Epithelial cell of proximal tubule (primary cell): ENCODE measurements around the gene IRF8. TPM values are rescaled to one million over a fixed set of nuclear protein-coding genes. Genes with fewer than 3 reads are reported as not detected.

Source experiments
- DNase-seq: peaks from one replicate; pipeline ENCODE4 v3.0.0-alpha.2; 2011; ENCODE audit warnings: low read depth
- H3K4me3 ChIP-seq: 2 replicates; pipeline ENCODE4 v1.5.1; 2011; ENCODE audit warnings: low read depth, mild to moderate bottlenecking, low read length
- total RNA-seq: library from RNA; depleted of rRNA; stranded (reverse); fragments of >200 nt; gene quantifications from 2 replicates; pipeline ENCODE4 v1.2.3, GENCODE V29; 2015
- TF ChIP-seq, protein P1 (sequence below): conservative IDR thresholded peaks from 2 replicates; pipeline ENCODE4 v1.5.1; 2012; ENCODE audit warnings: low read depth, mild to moderate bottlenecking, low read length

Gene IRF8
- total RNA-seq, 1 donor from 2014 or later = 0.17 TPM

DNA sequence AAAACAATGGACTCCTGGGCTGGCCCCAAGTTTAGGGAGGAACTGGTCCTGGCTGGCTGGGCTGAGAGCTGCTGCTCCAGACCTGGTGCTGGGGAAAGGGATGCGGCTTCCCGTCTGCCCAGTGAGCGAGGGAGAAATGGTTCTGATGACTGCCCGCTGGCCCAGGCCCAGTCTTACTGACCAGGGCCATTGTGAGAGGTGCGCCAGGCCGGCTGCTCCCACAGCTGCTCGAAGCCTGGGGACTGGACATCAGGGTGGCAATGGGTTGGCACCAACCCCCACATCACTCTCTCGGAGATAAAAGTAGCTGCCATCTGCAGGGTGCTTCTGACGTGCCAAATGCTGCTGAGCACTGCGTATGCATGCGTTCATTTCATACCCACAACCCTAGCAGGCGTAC is 53.2 kb downstream of the IRF8 start:
- TF ChIP-seq, protein P1, sequence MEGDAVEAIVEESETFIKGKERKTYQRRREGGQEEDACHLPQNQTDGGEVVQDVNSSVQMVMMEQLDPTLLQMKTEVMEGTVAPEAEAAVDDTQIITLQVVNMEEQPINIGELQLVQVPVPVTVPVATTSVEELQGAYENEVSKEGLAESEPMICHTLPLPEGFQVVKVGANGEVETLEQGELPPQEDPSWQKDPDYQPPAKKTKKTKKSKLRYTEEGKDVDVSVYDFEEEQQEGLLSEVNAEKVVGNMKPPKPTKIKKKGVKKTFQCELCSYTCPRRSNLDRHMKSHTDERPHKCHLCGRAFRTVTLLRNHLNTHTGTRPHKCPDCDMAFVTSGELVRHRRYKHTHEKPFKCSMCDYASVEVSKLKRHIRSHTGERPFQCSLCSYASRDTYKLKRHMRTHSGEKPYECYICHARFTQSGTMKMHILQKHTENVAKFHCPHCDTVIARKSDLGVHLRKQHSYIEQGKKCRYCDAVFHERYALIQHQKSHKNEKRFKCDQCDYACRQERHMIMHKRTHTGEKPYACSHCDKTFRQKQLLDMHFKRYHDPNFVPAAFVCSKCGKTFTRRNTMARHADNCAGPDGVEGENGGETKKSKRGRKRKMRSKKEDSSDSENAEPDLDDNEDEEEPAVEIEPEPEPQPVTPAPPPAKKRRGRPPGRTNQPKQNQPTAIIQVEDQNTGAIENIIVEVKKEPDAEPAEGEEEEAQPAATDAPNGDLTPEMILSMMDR = no peak
- no peak overlapping the region for H3K4me3 ChIP-seq
- no peak for DNase-seq

DNA sequence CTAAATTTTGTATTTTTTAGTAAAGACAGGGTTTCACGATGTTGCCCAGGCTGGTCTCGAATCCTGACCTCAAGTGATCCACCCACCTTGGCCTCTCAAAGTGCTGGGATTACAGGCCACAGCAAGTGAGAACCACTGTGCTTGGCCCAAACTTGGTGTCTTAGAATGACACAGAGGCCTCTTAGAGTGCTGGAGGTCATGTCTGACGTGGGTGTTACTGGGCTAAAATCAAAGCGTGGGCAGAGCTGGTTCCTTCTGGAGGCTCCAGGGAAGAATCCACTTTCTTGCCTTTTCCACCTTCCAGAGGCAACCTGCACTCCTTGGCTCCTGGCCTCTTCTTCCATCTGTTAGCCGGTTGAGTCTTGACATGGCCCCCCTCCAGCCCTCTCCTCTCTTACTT is 53.8 kb downstream of the IRF8 start:
- no peak overlapping the region for H3K4me3 ChIP-seq
- DNase-seq = no peak
- TF ChIP-seq, protein P1 = no peak

- DNase-seq = no peak
- no peak overlapping the region for H3K4me3 ChIP-seq
- TF ChIP-seq, protein P1 = no peak
These were observed 56.1 kb downstream of the IRF8 start for GRCh38 chr16:85954927-85955519.

- no peak for DNase-seq
- TF ChIP-seq, protein P1 = no peak
- no peak overlapping the region for H3K4me3 ChIP-seq
These were observed 56.6 kb downstream of the IRF8 start for GRCh38 chr16:85955566-85955965.

GRCh38 chr16:85956426-85956825 is 57.5 kb downstream of the IRF8 start:
- H3K4me3 ChIP-seq = no peak overlapping the region
- TF ChIP-seq, protein P1 = no peak
- no peak for DNase-seq

DNA sequence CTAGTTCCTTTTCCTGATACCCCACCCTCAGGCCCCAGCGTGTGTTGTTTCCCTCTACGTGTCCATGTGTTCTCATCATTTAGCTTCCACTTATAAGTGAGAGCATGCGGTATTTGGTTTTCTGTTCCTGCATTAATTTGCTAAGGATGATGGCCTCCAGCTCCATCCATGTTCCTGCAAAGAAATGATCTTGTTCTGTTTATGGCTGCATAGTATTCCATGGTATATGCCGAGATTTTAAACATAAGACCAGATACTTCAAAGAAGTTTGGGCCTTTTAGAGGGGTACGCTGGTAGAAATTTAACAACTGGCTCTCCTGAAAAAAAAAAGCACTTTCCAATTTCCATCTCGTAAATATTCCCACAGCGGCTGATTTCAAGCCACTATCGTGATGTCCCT is 59.8 kb downstream of the IRF8 start:
- TF ChIP-seq, protein P1 = no peak
- no peak for DNase-seq
- no peak overlapping the region for H3K4me3 ChIP-seq

GRCh38 chr16:85959686-85960085 is 60.7 kb downstream of the IRF8 start:
- no peak for DNase-seq
- no peak overlapping the region for H3K4me3 ChIP-seq
- TF ChIP-seq, protein P1 = no peak
